ELF-1 (cell line): ENCODE data around the gene STIM1.
"Not testable (repeated sequence)": the region's sequence is repeated elsewhere in the genome, so short reads cannot be mapped to it uniquely, and the experiment has no call there.

Experiments
- DNase-seq: peaks from one replicate; pipeline ENCODE4 v3.0.0-alpha.2; 2016; ENCODE audit warnings: low read depth, low spot score

STIM1 gene

DNA sequence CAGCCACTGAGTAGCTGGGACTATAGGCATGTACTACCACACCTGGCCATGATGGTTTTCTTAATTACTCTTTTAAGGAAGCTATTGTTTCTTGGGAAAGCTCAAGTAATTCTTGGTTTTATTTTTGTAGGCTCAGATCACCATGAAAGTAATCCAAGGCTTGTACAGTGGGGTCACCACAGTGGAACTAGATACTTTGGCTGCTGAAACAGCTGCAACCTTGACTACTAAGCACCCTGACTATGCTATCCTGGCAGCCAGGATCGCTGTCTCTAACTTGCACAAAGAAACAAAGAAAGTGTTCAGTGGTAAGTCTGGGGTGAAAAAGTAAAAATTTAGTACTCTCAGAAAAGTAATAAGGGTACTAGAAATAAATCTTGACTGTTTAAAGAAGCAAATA is 250.5 kb downstream of the STIM1 start:
- no peak for DNase-seq

DNA sequence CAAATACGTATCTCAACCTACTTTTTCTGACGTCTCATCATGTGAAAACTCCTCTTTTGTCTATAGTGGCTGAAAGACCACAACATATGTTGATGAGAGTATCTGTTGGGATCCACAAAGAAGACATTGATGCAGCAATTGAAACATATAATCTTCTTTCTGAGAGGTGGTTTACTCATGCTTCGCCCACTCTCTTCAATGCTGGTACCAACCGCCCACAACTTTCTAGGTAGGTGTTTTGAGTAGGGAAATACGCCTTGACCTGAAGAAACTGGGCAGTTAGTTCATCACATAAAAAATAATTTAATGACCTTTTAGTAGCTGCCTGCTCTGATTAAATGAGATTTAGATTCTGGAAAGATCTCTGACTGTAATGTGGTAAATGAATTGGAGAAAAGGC is 256.4 kb downstream of the STIM1 start:
- no peak for DNase-seq

- no peak for DNase-seq
These were observed 259.7 kb downstream of the STIM1 start for GRCh38 chr11:4115128-4115527.

GRCh38 chr11:4118107-4118506 is 262.6 kb downstream of the STIM1 start:
- DNase-seq, result no peak

- no peak for DNase-seq
These were observed 267.8 kb downstream of the STIM1 start for GRCh38 chr11:4123218-4123617.

- no peak for DNase-seq
These were observed 269.7 kb downstream of the STIM1 start for GRCh38 chr11:4125141-4125540.

GRCh38 chr11:4127357-4127756 is 271.9 kb downstream of the STIM1 start:
- DNase-seq, result no peak

- not testable (repeated sequence) for DNase-seq
These were observed 274.8 kb downstream of the STIM1 start for GRCh38 chr11:4130219-4130618.

- DNase-seq, result no peak
These were observed 279.3 kb downstream of the STIM1 start for GRCh38 chr11:4134806-4135205.

DNA sequence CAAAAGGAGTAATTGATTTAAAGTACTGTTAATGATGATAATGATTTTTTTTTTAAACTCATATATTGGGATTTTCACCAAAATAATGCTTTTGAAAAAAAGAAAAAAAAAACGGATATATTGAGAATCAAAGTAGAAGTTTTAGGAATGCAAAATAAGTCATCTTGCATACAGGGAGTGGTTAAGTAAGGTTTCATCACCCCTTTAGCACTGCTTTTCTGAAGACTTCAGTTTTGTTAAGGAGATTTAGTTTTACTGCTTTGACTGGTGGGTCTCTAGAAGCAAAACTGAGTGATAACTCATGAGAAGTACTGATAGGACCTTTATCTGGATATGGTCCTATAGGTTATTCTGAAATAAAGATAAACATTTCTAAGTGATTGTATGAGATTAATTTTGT is 283.0 kb downstream of the STIM1 start:
- DNase-seq, result no peak

GRCh38 chr11:4140067-4140636 is 284.7 kb downstream of the STIM1 start:
- DNase-seq, result no peak
